K562 (cell line): ENCODE results near the gene ADARB2. TPM values are rescaled to one million over a fixed set of nuclear protein-coding genes. Genes with fewer than 3 reads are reported as not detected.

Experiments used
- ATAC-seq: fragments of 200-7000 bp; cut with Tn5 transposase; 3 replicates; pipeline ENCODE4 v1.9.1; 2020; ENCODE audit warnings: moderate library complexity
- BruUV-seq: library from RNA; stranded (reverse); fragments of 400-500 nt; replicated peaks from 2 replicates; lab custom pipeline; 2021; lab: Mats Ljungman, UMichigan
- CTCF ChIA-PET: fragments of 300-600 bp; formaldehyde crosslinking; extraction: SDS; loops from one replicate; lab custom pipeline; 2021; ENCODE audit warnings: low intra/inter-chr PET ratio; lab: Yijun Ruan, JAX
- POLR2A ChIA-PET: fragments of 300-600, 350-650 bp; sonication (Branson Sonifier 250); formaldehyde crosslinking; extraction: SDS; loops from one replicate; lab custom pipeline; 2021; ENCODE audit warnings: antibody characterized with exemption, inconsistent platforms; lab: Yijun Ruan, JAX
- DNase-seq, 4 experiments: peaks; one replicate each; pipeline versions ENCODE4 v3.0.0 to v3.0.0-alpha.2; 2011 to 2018; ENCODE audit warnings: low spot score in 3 of 4, mixed read lengths in 3 of 4; ENCODE audit errors: extremely low read depth in 1 of 4
- FAIRE-seq: peaks from 2 replicates; lab custom pipeline; 2011; peaks lifted over from hg19 to GRCh38; lab: Jason Lieb, UNC
- H2AFZ ChIP-seq: 2 replicates; pipeline ENCODE4 v1.6.0; 2011; ENCODE audit warnings: low read depth, low read length, control low read depth, inconsistent platforms
- H3K27ac ChIP-seq: fragments of 200-600 bp; 3 replicates; pipeline ENCODE4 v1.8.0; 2011; ENCODE audit warnings: low read depth, mild to moderate bottlenecking, control low read depth, inconsistent platforms, low read length, moderate library complexity, mixed read lengths; ENCODE audit errors: extremely low read depth
- H3K27me3 ChIP-seq, 2 experiments: fragments of 300-600 bp in 1 of 2; 2 replicates in 1 of 2; 3 replicates in 1 of 2; pipeline versions ENCODE4 v1.6.0 to v1.8.0; 2011; ENCODE audit warnings: inconsistent platforms in 2 of 2, low read length in 2 of 2, mild to moderate bottlenecking in 1 of 2, mixed read lengths in 1 of 2, moderate library complexity in 1 of 2; ENCODE audit not compliant: control insufficient read depth in 2 of 2, insufficient read depth in 2 of 2
- H3K36me3 ChIP-seq: fragments of 300-600 bp; 3 replicates; pipeline ENCODE4 v1.8.0; 2011; ENCODE audit warnings: mild to moderate bottlenecking, low read length, inconsistent platforms; ENCODE audit not compliant: control insufficient read depth, insufficient read depth
- H3K4me1 ChIP-seq, 2 experiments: fragments of 200-600 bp in 1 of 2; replicated peaks in 1 of 2; 2 replicates in 1 of 2; 3 replicates in 1 of 2; pipeline versions ENCODE4 v1.5.1 to v1.8.0; 2011; ENCODE audit warnings: inconsistent platforms in 2 of 2, low read length in 2 of 2, mild to moderate bottlenecking in 1 of 2, mixed read lengths in 1 of 2, moderate library complexity in 1 of 2; ENCODE audit not compliant: control insufficient read depth in 2 of 2, insufficient read depth in 2 of 2
- H3K4me2 ChIP-seq: 2 replicates; pipeline ENCODE4 v1.6.1; 2011; ENCODE audit warnings: low read length, control low read depth, inconsistent platforms, mixed read lengths; ENCODE audit not compliant: insufficient read depth
- H3K4me3 ChIP-seq: fragments of 200-600 bp; sonication (generic), shearing (Covaris generic); 2 replicates; pipeline ENCODE4 v1.5.1; 2016; ENCODE audit warnings: control low read depth, inconsistent platforms
- H3K79me2 ChIP-seq: fragments of 200-600 bp; 3 replicates; pipeline ENCODE4 v1.8.0; 2011; ENCODE audit warnings: low read length, inconsistent platforms; ENCODE audit not compliant: control insufficient read depth, insufficient read depth
- H3K9ac ChIP-seq, 2 experiments: 2 replicates each; pipeline versions ENCODE4 v1.6.0 to v1.6.1; 2011; ENCODE audit warnings: low read depth in 2 of 2, low read length in 2 of 2, control low read depth in 1 of 2, inconsistent platforms in 1 of 2, mild to moderate bottlenecking in 1 of 2, mixed read lengths in 1 of 2; ENCODE audit not compliant: insufficient read depth in 1 of 2
- H3K9me1 ChIP-seq: one replicate; pipeline ENCODE4 v1.6.0; 2011; ENCODE audit warnings: inconsistent platforms, mild to moderate bottlenecking, low read length, moderate library complexity; ENCODE audit not compliant: control insufficient read depth, insufficient read depth
- H3K9me3 ChIP-seq: replicated peaks from 2 replicates; pipeline ENCODE4 v1.5.1; 2011; ENCODE audit warnings: low read depth, low read length, inconsistent platforms; ENCODE audit not compliant: control insufficient read depth, insufficient read depth
- H4K20me1 ChIP-seq: replicated peaks from 2 replicates; pipeline ENCODE4 v1.6.1; 2011; ENCODE audit warnings: low read length, inconsistent platforms, mixed read lengths; ENCODE audit not compliant: control insufficient read depth, insufficient read depth
- C11orf30 ChIP-seq: fragments of 450-650 bp; IDR thresholded peaks from 2 replicates; pipeline ENCODE4 v1.6.1; 2016; ENCODE audit warnings: low read depth, mild to moderate bottlenecking
- HMBOX1 ChIP-seq: sonication (generic); IDR thresholded peaks from 2 replicates; pipeline ENCODE4 v1.6.1; 2016
- RAD51 ChIP-seq: fragments of 450-650 bp; IDR thresholded peaks from 2 replicates; pipeline ENCODE4 v1.7.1; 2016; ENCODE audit warnings: low read depth, mild to moderate bottlenecking, borderline replicate concordance
- SRF ChIP-seq, 2 experiments: fragments of 250-450, 450-650 bp in 1 of 2; sonication (Bioruptor Pico) in 1 of 2; sonication (generic) in 1 of 2; formaldehyde crosslinking; IDR thresholded peaks; 2 replicates each; pipeline versions ENCODE4 v1.5.0 to v1.5.1; 2020 to 2022; ENCODE audit warnings: mild to moderate bottlenecking in 1 of 2, missing genetic modification reagents in 1 of 2
- TBL1XR1 ChIP-seq, 2 experiments: IDR thresholded peaks; 2 replicates each; pipeline ENCODE4 v1.6.1; 2012; ENCODE audit warnings: improper control_type of control experiment in 2 of 2, low read length in 2 of 2, mild to moderate bottlenecking in 1 of 2
- TEAD2 ChIP-seq: fragments of 450-650 bp; IDR thresholded peaks from 2 replicates; pipeline ENCODE4 v1.6.1; 2016; ENCODE audit warnings: missing genetic modification characterization, control low read depth, missing compliant biosample characterization
- THAP7 ChIP-seq: fragments of 250-450 bp; sonication (Bioruptor Pico); IDR thresholded peaks from 2 replicates; pipeline ENCODE4 v1.5.0; 2021
- TOE1 ChIP-seq, 2 experiments: fragments of 450-650 bp in 1 of 2; sonication (generic) in 1 of 2; formaldehyde crosslinking in 1 of 2; IDR thresholded peaks; 2 replicates each; pipeline versions ENCODE4 v1.7.1 to v1.8.0; 2016 to 2022; ENCODE audit warnings: borderline replicate concordance in 2 of 2, mild to moderate bottlenecking in 2 of 2, antibody characterized with exemption in 1 of 2, inconsistent platforms in 1 of 2, low read depth in 1 of 2, missing genetic modification reagents in 1 of 2, moderate library complexity in 1 of 2
- TSHZ1 ChIP-seq: fragments of 250-450 bp; sonication (Bioruptor Pico); IDR thresholded peaks from 2 replicates; pipeline ENCODE4 v1.4.0; 2020; ENCODE audit warnings: mild to moderate bottlenecking, moderate library complexity
- ZC3H4 ChIP-seq: sonication (generic); formaldehyde crosslinking; IDR thresholded peaks from 2 replicates; pipeline ENCODE4 v1.9.0; 2021; ENCODE audit warnings: missing genetic modification reagents, borderline replicate concordance
- ZNF143 ChIP-seq: sonication (generic); formaldehyde crosslinking; IDR thresholded peaks from 2 replicates; pipeline ENCODE4 v1.9.0; 2022; ENCODE audit warnings: mild to moderate bottlenecking, missing genetic modification reagents
- ZNF316 ChIP-seq: fragments of 450-650 bp; IDR thresholded peaks from 2 replicates; pipeline ENCODE4 v1.6.1; 2016
- ZNF584 ChIP-seq: fragments of 200-800 bp; sonication (Bioruptor generic); IDR thresholded peaks from 2 replicates; pipeline ENCODE4 v1.6.1; 2016; ENCODE audit warnings: low read depth, mild to moderate bottlenecking, missing genetic modification characterization, missing compliant biosample characterization
- WGBS: fragments of 100-300 bp; shearing (Covaris generic); methylation state at CpG from one replicate; pipeline ENCODE4 v1.1.6; 2016; ENCODE audit warnings: low coverage, mixed read lengths; ENCODE audit not compliant: insufficient coverage; ENCODE audit errors: missing lambda C conversion rate; 5-methylcytosine and 5-hydroxymethylcytosine counted together
- in situ Hi-C: fragments of 300-500 bp; cut with MboI; formaldehyde crosslinking; loops from 4 replicates; pipeline ENCODE4 v1.15.0; 2018; ENCODE audit warnings: inconsistent platforms, mixed read lengths
- intact Hi-C: fragments of 100-400 bp; cut with micrococcal nuclease; formaldehyde crosslinking; loops from 2 replicates; pipeline ENCODE4 v1.14.2; 2022
- polyA plus RNA-seq, 8 experiments: library from polyadenylated mRNA; depleted of rRNA in 4 of 8; stranded (reverse) in 5 of 8; unstranded in 3 of 8; fragments of >200 nt; fragmentation: Nextera tagmentation in 2 of 8; fragmentation: Illumina TruSeq in 1 of 8; extraction: Ambion mirVana in 2 of 8; extraction: Trizol in 1 of 8; gene quantifications; 2 replicates each; pipeline versions ENCODE4 v1.2.1 to v1.2.3, GENCODE V29; 2011 to 2014; ENCODE audit warnings: inconsistent platforms in 1 of 8, missing spikeins in 1 of 8
- total RNA-seq, 7 experiments: library from RNA; depleted of rRNA in 6 of 7; stranded (reverse); fragments of >200 nt in 6 of 7; fragmentation: Illumina TruSeq in 2 of 7; extraction: Trizol in 2 of 7; gene quantifications; 2 replicates each; pipeline versions ENCODE4 v1.2.1 to v1.2.3, GENCODE V29; 2011 to 2021; ENCODE audit warnings: low replicate concordance in 1 of 7

ADARB2 gene
- total and polyA plus RNA-seq, 9 of the 15 experiments (the other 6 are each of a cell fraction or from before 2014, with no cell fraction given) = not detected

- BruUV-seq = no TSS peak
- Histone ChIP-seq H3K4me1 (no peaks in the 10 kb centered on the region), H4K20me1 (peaks cover 6% of the 10 kb centered on the region; the same call in 1 of the 2 replicates), H2AFZ (no peak overlapping the region), H3K9ac (no peak overlapping the region), H3K36me3 (no peaks in the 10 kb centered on the region), H3K4me3 (no peak overlapping the region), H3K79me2 (no peaks in the 10 kb centered on the region), H3K27me3 (peaks cover 22 to 49% of the 10 kb centered on the region in 2 experiments), H3K9me3 (no peaks in the 10 kb centered on the region), H3K27ac (no peak overlapping the region), H3K4me2 (no peak overlapping the region), H3K9me1 (no peaks in the 10 kb centered on the region)
- FAIRE-seq = no peak
- CTCF ChIA-PET = no interaction called here
- intact Hi-C loops (no loop called here), in situ Hi-C loops (no loop called here)
- POLR2A ChIA-PET = no interaction called here
- 2% methylated on average over 23 of the region's 23 CpGs for WGBS
- TF ChIP-seq TBL1XR1 (IDR thresholded peaks at IDR 0.05; ENCODE audit: low read length in 2 of 2) (no peak), TEAD2 (no peak), HMBOX1 (no peak), RAD51 (no peak), TSHZ1 (CRISPR knock-in tag) (no peak), C11orf30 (no peak), ZC3H4 (CRISPR knock-in tag) (no peak), ZNF143 (CRISPR knock-in tag) (no peak), SRF (CRISPR knock-in tag; IDR thresholded peaks at IDR 0.05) (no peak), ZNF584 (CRISPR knock-in tag) (no peak), TOE1 (IDR thresholded peaks at IDR 0.05; ENCODE audit: borderline replicate concordance) (no peak), TOE1 (CRISPR knock-in tag; IDR thresholded peaks at IDR 0.05; ENCODE audit: borderline replicate concordance, low read depth) (no peak), THAP7 (CRISPR knock-in tag) (no peak), ZNF316 (no peak)
- no peak for DNase-seq
- no peak for ATAC-seq
Observed at GRCh38 chr10:1462994-1463633, 274.2 kb downstream of the ADARB2 start.
